GOT3 (cell line): ENCODE results near the gene KRTAP17-1.
"Not testable (repeated sequence)": the region's sequence is repeated elsewhere in the genome, so short reads cannot be mapped to it uniquely, and the experiment has no call there.

Experiments
- DNase-seq: peaks from one replicate; lab custom pipeline; 2025; ENCODE audit warnings: mixed read lengths; lab: John Stamatoyannopoulos, UW

The KRTAP17-1 gene, protein sequence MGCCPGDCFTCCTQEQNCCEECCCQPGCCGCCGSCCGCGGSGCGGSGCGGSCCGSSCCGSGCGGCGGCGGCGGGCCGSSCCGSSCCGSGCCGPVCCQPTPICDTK

DNA sequence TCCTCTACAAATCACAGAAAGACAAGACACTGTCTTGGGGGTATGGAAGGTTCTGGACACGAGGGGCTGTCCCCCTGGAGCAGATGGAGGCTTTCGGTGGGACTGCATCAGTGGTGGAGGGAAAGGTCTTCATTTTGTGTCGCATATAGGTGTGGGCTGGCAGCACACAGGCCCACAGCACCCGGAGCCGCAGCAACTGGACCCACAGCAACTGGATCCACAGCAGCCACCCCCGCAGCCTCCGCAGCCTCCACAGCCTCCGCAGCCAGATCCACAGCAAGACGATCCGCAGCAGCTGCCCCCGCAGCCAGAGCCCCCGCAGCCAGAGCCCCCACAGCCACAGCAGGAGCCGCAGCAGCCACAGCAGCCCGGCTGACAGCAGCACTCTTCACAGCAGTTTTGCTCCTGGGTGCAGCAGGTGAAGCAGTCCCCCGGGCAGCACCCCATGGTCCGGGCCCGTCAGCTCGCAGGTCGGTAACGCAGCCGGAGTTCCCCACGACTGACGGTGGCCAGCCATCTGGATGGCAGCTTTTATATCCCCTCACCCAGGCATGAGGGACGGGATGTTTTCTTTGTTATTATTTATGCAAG lies at the start of gene KRTAP17-1:
Gene KRTAP17-1 (minus strand): TSS at position 507 of the 591 bp plus-strand sequence. CDS start 60 bp downstream, at position 447.
- no peak for DNase-seq

DNA sequence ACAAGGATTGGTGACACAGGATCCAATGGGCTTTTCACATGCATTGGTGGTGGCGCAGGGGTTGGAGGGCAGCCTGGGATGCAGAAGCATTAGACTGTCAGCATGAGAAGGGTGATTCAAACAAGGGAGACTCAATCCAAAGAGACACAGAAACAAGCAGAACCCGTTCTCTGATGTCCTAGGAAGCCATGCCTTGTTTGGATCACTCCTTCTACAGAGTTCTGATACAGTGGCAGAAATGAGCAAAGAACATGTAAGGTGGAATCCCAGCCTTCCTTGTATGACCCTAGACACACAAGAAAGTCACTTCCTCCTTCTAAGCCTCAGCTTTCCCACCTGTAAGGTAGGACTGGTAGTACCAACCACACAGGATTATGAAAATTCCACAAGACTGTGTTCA lies 48.4 kb upstream of the KRTAP17-1 start:
- no peak for DNase-seq

DNA sequence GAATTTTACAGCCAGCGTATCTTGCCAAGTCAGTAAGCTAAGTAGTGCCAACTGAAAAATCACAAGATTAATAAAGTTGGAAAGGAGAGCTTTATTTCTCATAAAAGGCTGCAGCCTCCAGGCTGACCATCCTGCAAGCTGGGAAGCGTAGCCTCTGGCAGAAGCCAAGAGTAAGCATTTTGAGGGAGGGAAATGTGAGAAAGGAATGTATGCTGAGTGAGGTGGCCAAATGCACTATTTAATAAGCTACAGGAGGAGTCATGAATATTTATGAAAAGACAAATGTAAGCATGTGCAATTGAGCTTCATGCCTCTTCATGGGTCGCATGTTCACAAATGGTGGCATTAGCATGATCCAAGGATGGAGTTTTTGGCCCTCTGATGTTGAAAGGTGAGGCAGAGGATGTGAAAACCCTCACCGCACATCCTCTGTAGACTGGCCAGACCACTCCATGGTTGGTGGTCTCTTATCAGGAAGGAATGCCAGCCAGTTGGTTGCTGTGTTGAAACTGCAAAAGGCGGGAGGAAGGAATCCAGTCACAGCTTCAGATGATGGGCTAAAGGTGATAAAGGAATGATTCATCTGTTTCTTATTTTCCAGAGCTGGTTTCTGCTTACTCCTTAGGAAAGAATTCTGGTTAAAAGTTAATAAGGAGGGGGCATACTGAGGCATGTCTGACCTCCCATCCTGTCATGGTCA lies 44.9 kb upstream of the KRTAP17-1 start:
- no peak for DNase-seq

DNA sequence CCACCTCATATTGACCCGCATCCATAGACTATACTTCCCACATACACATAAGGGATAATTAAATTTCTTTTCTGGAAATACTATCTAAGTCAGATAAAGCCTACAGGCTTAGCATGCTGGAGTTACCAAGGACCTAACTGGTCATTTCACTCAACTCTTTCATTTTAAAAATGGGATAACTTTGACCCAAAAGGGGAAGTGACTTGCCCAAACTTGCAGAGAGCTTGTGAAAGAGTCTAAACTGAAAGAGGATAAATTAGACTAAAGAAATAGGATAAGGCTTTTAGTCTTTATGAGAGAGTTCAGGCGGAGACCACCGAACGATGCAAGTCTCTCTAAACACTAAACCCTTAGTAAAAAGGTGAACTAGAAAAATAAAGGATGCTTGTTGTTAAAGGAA lies 39.0 kb upstream of the KRTAP17-1 start:
- DNase-seq, result no peak

DNA sequence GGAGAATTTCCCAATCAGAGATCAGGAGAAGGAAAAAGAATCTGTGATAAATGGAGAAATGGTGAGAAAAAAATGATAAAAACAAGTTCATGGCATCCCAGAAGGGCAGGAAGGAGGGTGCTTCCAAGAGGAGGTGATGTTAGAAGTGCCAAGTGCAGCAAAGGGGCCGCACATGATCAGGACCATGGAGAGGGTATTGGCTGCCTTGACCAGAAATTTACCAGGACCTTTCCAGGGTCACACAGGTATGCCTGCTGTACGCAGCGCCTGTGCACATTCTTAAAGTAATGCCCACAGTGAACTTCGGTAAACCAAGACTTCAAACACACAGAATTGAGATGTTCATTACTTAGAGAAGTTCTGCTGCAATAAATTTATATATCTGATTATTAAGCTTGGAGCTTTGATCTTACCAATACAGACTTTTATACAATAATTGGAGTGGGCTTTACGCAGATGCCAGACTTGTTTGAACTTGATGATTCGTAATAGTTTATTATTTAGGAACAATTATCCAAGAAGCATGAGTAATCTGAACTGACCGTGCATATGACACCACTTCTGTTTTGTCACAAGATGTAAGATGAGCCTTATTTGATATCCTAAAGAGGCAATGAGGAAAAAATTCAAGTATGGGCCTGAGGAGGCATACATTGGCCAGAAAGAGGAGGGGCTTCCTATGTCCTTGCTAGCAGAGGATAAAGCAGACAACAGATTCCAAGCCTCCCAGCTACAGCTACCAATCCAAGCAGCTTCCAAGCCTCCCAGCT lies 37.3 kb upstream of the KRTAP17-1 start:
- DNase-seq, result no peak

DNA sequence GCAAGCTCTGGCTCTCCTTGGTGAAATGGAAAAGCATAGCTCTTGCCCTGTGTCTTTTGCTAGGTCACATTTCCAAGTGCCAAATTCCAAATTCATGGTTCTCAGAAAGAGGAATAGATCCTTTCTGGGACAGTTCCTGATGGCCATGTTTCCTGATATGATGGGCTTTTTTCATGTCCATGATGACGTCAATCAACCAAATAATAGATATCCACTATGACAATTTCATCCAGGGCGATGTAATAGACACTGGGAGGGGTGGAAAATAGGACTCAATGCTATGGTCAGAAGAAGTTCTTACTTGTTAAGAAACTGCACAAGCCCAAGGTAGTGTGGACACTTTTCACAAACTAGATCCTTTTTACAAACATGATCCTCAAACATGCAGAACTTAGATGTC lies 35.7 kb upstream of the KRTAP17-1 start:
- no peak for DNase-seq

DNA sequence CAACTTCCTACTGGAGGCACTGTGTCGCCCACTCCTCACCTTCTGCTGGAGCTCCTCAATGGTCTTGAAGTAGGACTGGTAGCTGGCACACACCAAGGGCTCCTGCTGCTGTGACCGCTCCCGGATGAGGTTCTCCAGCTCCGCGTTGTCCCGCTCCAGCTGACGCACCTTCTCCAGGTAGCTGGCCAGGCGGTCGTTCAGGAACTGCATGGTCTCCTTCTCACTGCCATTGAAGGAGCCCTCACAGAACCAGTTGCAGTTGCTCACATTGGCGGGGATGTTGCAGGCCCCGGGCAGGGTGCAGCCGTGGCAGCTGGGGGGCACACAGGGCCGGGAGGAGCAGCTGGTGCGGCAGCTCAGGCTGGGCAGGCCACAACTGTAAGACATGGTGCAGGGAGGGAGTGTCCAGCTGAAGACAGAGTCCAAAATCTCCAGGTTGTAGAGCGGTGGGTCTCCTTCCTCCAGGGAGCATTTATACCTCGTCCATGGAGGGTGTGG lies 34.9 kb upstream of the KRTAP17-1 start, which contains the start of gene KRT33A:
Gene KRT33A (minus strand): TSS at position 448 of the 498 bp plus-strand sequence. CDS start 61 bp downstream, at position 387.
- DNase-seq, result not testable (repeated sequence)

DNA sequence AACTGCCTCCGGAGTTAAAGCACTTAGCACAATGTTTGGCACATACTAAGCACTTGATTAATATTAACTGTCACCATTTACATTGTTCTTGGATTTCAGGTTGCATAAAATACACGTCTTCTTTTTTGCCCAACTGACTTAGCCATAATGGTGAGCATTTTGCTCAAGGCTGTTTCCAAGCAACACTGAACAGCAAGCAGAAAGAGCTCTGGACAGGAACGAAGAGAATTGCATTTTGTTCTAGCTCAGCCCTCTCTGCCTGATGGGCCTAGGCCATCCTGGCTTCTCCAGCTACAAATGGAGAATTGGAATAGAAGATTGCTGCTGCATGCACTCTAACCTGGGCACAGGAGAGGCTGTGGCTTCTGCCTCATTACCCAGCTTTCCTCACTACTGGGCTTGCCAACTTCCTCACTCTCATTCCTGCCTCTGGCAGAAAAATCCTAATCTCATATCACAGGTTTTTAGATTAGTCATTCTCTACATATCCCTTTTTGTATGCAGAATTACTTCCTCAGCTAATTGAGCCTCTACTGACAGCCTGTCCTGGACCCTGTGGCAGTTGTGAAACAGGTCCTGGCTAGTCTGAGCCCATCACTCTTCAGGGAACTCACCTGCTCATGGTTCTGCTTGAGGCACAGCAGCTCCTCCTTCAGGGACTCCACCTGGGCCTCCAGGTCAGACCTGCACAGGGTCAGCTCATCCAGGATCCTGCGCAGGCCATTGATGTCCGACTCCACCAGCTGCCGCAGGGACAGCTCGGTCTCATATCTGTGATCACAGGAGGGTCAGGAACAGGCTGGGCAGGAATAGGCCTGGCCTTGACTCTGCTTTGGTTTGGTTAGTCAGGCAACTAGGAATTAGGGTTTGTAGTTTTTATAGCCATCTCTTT lies 32.6 kb upstream of the KRTAP17-1 start:
- no peak for DNase-seq

DNA sequence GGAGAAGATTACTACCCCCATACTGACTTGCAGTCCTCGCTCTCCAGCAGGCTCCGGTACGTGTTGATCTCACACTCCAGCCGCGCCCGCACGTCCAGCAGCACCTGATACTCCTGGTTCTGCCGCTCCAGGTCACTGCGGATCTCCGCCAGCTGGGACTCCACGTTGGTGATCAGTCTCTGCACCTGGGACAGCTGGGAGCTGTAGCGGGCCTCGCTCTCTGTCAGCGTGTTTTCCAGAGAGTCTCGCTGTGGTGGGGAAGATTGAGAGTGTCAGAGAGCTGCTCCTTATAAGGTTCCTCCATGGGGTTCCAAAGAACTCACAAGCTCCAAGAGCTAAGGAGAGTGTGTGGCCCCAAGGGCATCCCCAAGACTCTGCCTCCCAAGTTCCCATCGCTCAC lies 30.9 kb upstream of the KRTAP17-1 start:
- DNase-seq, result not testable (repeated sequence)

DNA sequence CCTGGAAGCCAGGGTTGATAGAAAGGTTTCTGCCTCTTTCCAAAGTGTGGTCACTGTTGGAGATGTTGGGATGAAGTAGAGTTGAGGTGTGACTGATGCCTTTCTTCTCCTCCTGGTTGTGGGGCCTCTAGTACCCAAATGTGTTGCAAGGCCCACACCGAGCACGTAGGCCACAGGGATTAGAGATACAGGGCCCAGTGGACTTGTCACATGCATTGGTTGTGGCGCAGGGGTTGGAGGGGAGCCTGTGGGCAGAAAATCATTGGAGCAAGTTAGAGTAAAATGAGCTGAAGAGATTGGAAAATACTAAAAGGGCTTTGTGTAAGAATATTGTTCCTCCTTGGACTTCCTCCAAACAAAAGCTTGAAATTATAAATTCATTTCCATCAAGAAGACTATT lies 30.5 kb upstream of the KRTAP17-1 start:
- DNase-seq, result no peak

DNA sequence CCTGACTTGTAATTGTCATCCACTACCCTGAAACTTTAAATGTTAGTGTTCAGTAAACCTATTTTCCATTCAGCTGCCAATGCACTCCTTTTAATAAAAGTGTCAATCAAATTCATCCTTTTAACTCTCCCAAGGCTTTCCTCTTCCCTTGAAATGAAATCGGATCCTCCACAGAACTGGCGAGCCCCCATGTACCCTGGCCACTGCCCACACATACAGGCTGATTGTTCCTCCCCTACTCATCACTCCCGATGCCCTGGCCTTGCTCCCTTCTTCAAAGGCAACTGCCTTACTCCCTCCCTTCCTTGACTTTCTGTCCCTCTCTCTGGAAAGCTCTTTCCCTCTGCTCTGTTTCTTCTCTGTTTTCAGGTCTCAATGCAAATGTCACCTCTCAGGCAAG lies 27.5 kb upstream of the KRTAP17-1 start:
- no peak for DNase-seq

DNA sequence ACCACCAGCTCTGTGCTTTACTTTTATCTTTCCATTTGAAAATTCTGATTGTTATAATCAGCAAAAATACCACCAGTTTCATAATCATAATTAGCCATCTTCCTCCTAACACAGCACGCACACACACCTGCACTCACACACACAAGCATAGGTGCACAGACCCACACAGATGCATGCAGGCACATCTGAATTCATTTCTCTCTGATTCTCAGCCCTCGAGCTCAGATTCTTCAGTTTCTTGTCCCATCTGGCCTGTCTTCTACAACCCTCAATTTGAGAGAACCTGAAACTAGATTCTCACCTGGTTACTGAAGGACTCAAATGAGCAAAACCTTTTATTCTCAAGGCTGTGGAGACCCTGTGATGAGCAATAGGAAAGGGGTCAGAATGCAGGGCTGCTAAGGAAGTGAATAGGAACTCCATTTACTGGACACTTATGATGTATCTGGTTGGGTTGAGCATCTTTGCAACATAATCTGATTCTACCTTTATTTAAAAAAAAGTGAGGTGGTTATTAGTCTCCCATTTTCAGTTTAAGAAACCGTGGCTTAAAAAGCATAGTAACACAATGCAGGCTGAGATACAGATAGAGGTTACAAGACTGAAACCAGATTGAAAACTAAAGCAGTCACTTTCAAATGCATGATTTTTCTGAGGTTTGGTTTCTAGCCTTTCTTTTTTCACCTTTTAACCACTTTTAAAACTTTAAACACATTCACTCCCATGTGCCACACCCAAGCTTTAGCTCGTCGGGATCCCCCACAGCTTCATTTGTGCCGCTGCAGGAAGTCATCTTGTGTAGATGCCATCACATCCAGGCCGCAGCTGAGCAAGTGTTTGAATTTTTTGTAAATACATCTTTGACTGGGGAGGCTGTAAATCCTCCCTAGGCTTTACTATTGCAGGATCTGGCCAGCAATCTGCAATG lies 25.7 kb upstream of the KRTAP17-1 start:
- no peak for DNase-seq

DNA sequence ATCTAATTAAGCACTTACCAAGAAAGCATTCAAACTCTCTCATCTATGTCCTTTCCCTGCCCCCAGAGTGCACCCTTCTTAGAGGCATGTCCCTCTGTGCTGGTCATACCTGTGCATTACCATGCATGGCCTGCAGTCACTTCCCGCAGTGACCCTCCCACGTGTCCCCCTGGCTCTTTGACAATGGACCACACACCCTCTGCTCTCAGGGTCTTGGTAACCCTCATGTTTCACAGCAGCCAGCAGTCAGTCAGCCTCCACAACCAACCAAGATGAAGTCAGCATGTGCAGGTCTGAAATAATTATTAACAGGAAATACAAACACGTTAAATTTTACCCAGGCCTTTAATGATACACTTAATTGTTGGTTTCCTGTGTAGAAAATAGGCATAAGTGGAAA lies 25.0 kb upstream of the KRTAP17-1 start:
- DNase-seq, result no peak

DNA sequence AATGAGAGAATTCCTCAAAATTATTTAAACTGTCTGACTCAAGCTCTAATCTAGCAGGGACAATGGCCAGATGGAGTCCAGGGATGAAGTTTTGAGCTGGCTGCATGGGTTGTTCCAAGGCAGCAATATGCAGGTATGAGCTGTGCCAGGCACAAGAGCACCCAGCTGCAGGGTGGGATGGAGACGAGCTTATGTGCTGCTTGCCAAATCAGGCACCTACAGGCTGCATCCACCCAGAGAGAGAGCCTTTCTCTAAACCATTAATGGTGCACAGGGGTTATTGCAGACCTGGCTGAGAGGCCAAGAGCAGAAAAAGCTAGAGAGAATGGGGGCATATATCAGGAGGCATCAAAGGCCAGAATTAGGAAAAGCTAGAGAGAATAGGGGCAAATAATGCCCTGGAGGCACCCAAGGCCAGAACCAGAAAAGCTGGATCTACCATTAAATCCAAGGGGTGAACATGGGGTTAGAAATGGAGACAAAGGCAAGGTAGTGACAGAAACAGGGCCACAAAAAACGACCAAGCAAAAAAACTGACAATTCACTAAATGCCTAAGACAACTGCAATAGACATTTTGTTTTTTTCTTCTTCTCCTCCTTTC lies 24.2 kb upstream of the KRTAP17-1 start:
- no peak for DNase-seq

DNA sequence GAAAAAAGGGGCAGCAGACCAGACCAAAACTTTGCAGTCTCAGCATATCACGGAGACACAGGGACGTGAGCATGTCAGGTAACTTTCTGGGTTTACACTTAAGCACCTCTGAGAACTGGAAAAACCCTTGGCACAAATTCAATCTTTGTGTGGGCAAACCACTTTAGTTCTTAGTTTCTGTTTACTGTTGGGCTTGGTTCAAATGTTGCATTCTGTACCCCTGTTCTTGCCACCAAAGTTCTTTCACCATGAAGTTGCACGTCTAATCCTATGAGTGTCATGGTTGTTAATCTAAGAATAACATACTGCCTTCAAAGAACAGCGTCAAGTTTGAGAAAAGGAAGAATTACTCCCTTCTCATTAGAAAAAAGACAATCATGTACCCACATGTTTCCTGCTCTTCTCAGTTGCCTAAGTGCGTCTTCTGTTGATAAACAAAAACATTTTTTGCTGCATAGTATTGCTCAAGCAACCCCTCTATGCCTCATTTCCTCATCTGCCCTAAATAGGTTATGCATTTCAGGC lies 23.5 kb upstream of the KRTAP17-1 start:
- DNase-seq, result no peak

DNA sequence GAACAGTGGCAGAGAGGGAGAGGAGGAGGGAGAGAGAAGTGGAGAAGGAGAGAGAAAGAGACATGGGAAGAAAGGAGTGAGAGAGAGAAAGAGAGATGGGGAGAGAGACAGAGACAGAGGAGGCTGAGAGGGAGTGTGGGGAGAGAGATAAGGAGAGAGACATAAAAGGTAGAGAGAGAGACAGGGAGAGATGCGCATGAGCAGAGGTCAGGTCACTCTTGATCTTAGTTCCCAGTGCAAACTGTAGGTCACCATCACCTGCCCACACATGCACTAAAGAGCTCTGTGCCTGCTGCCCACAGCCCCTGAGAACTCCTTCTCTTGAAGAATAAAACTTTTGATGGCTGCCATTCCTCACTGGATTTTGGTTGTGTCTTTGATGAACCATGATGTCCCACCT lies 20.2 kb upstream of the KRTAP17-1 start:
- DNase-seq, result no peak

DNA sequence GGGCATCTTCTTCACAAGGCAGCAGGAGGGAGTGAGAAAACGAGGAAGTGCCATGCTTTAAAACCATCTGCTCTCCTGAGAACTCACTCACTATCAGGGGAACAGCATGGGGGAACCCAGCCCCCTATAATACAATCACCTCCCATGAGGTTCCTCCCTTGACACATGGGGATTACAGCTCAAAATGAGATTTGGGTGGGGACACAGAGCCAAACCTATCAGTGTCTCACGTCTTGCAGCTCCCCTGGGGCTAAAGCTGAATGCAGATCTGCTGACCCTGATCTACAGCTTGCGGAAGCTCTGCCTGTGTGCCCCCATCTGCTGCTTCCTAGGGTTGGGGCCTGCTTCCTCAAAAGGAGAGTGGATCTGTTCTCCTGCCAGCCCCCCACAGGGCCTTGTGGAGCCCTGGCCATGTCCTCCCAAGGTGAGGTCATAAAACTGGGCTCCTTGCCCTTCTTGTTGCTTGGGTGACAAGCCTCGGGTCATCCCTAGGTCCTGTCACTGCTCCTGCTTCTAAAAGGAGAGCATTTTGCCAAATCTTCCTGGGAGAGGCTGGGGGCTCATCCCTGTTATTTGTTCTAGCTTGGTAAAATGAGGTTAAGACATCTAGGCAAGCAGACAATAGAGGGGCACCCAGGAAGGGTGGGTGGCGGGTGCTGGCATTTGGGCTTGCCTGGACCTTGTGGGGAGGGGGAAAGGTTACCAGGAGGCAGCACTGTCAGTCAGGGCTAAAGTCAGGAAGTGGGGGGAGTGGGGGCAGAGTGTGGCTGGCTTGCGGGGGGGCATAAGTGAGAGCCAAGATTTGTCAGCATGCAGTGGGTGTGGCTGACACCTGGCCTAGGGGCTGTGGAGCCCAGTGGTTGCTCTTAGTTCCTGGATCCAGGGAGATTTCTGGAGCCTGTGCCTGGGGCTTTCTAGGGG lies 19.1 kb upstream of the KRTAP17-1 start:
- DNase-seq, result no peak

DNA sequence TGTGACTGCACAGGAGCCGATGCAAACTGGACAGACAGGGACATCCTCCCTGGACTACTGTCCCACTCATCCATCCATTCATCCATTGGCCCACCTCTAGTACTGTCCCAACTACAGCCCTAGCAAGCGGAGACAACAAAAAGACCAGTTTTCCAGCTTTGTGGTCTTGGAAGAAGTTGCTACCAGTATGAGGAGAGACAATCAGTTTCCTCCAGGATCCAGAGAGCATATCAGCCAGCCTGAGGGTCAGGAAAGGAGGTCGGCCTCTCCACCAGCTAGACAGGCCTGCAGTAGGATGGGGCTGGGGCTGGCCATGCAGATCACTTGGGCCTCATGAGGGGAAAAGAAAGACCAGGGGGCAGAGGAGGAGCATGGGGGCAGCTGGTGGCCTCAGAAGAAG lies 18.3 kb upstream of the KRTAP17-1 start:
- no peak for DNase-seq

DNA sequence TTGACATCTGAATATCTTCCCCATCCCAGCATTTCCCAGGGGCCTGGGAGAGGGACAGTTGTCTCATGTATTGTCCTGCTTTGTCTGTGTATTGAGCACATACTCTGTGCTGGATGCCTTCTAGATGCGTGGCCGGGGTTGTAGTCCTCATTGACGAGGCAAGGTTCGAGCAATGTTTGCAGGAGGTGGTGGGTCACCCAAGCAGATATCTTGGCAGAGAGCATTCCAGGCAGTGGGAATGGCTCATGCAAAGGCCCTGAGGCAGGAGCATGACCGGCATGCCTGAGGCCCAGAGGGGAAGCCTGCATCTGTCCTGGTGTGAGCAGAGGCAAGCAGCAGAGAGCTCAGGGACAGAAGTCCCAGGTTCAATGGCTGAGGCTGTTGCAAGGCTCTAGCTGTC lies 17.6 kb upstream of the KRTAP17-1 start:
- DNase-seq, result no peak
